Adrenal gland (tissue), 19 donors: Measurements from ENCODE around the gene SLC17A7. TPM values are rescaled to one million over a fixed set of nuclear protein-coding genes. Genes with fewer than 3 reads are reported as not detected.

Source experiments
- DNase-seq, 7 donors: peaks; one replicate each; pipeline ENCODE4 v3.0.0-alpha.2; 2019 to 2020
- H3K27ac ChIP-seq, 5 donors: fragments of 200-600 bp; sonication (generic) in 4 of 5; 1 replicate in 3 of 5; 2 replicates in 2 of 5; pipeline versions ENCODE4 v1.5.1 to v1.8.0; 2016 to 2020; ENCODE audit warnings: mild to moderate bottlenecking in 1 of 5
- H3K27me3 ChIP-seq: fragments of 200-600 bp; 2 replicates; pipeline ENCODE4 v1.8.0; 2021
- H3K36me3 ChIP-seq, 2 donors: fragments of 200-600 bp; replicated peaks in 1 of 2; 1 replicate in 1 of 2; 2 replicates in 1 of 2; pipeline versions ENCODE4 v1.5.1 to v1.8.0; 2018 to 2022
- H3K4me1 ChIP-seq, 2 donors: fragments of 200-600 bp; replicated peaks in 1 of 2; 1 replicate in 1 of 2; 2 replicates in 1 of 2; pipeline versions ENCODE4 v1.5.1 to v1.8.0; 2018 to 2021
- H3K4me3 ChIP-seq, 4 donors: fragments of 200-600 bp; sonication (generic) in 3 of 4; one replicate each; pipeline ENCODE4 v1.5.1; 2016 to 2018
- H3K9me3 ChIP-seq, 3 donors: fragments of 200-600 bp; sonication (generic) in 1 of 3; replicated peaks in 1 of 3; 1 replicate in 2 of 3; 2 replicates in 1 of 3; pipeline versions ENCODE4 v1.5.1 to v1.8.0; 2016 to 2021
- CTCF ChIP-seq, 6 experiments: fragments of 450-650 bp in 4 of 6; fragments of 200-600 bp in 2 of 6; sonication (generic) in 1 of 6; IDR thresholded peaks; 1 replicate in 5 of 6; 2 replicates in 1 of 6; pipeline versions ENCODE4 v1.5.1 to v1.8.0; 2016 to 2021; ENCODE audit warnings: antibody characterized with exemption in 6 of 6, mild to moderate bottlenecking in 2 of 6, moderate library complexity in 1 of 6
- POLR2A ChIP-seq, 2 donors: fragments of 450-650 bp; IDR thresholded peaks; one replicate each; pipeline ENCODE4 v1.6.1; 2017; ENCODE audit warnings: antibody characterized with exemption in 2 of 2, mild to moderate bottlenecking in 2 of 2, moderate library complexity in 1 of 2
- WGBS, 4 donors: extraction: QIAGEN DNeasy Blood & Tissue Kit in 2 of 4; methylation state at CpG; one replicate each; pipeline versions ENCODE4 v1.1.5 to v1.1.7; 2013 to 2017; 5-methylcytosine and 5-hydroxymethylcytosine counted together
- intact Hi-C, 2 donors: fragments of 100-400 bp; cut with DNase I; formaldehyde crosslinking; loops; one replicate each; pipeline versions ENCODE4 v1.14.1 to v1.15.0; 2022 to 2023
- long read RNA-seq, 10 donors: library from polyadenylated mRNA in 3 of 10; unstranded in 2 of 10; stranded (forward) in 1 of 10; transcript quantifications; one replicate each; pipeline ENCODE4 v2.0.0 and lab custom pipeline, GENCODE V29; 2021 to 2026
- polyA plus RNA-seq, 3 donors: library from polyadenylated mRNA; stranded (reverse); fragments of 200-250 nt in 2 of 3; fragments of 350-450 nt in 1 of 3; fragmentation: Illumina TruSeq in 1 of 3; extraction: RNeasy Lipid Tissue Mini Kit (QIAGEN cat#74804) in 1 of 3; gene quantifications; one replicate each; pipeline ENCODE4 v1.2.3, GENCODE V29; 2013 to 2014
- total RNA-seq, 9 donors: library from RNA; depleted of rRNA in 4 of 9; stranded (reverse); fragments of >200 nt in 4 of 9; fragments of 120-200 nt in 1 of 9; fragmentation: NEBNext Ultra II Directional in 1 of 9; extraction: Animal tissue kit (Norgen Biotek cat#: 25700) in 1 of 9; gene quantifications; one replicate each; pipeline versions ENCODE4 v1.1.0 to v1.2.4, GENCODE V29; 2013 to 2023
- donor health status: healthy with polysubstance abuse.
- donor health status: Bipolar disorder and iron deficiency.
- donor health status: DM: yes; HTN: yes; CAD: no.
- donor health status: DM: no; HTN: no; CAD: no.
- donor health status: DM: no; HTN: no; CAD: no.
- donor health status: DM: yes; HTN: yes; CAD: no.

SLC17A7 gene
- 1 to 10 TPM in 5 of 9 donors, under 1 TPM in 4; 0.06 to 9.6 (median 1.3) TPM for total RNA-seq
- polyA plus RNA-seq: 1 to 10 TPM in 2 of 3 donors, under 1 TPM in 1; 0.18 to 1.9 (median 1.0) TPM
- long read RNA-seq, donor 1, partial matches to known transcripts: 3,464 of 3,529 reads
- long read RNA-seq, donor 1, other reads (novel, unspliced or antisense): 65 of 3,529 reads
- long read RNA-seq, donor 2: 0 reads
- long read RNA-seq, donor 3, partial matches to known transcripts: 2,616 of 2,655 reads
- long read RNA-seq, donor 3, other reads (novel, unspliced or antisense): 39 of 2,655 reads
- long read RNA-seq, donor 4: 0 reads
- long read RNA-seq, donor 5, partial matches to known transcripts: 0 of 4 reads
- long read RNA-seq, donor 5, other reads (novel, unspliced or antisense): 1 of 4 reads
- long read RNA-seq, donor 6: 0 reads
- long read RNA-seq, donor 7, partial matches to known transcripts: 617 of 651 reads
- long read RNA-seq, donor 7, other reads (novel, unspliced or antisense): 34 of 651 reads
- long read RNA-seq, donor 8, partial matches to known transcripts: 116 of 156 reads
- long read RNA-seq, donor 8, other reads (novel, unspliced or antisense): 40 of 156 reads
- long read RNA-seq, donor 9: 0 reads
- long read RNA-seq, donor 10, partial matches to known transcripts: 387 of 991 reads
- long read RNA-seq, donor 10, other reads (novel, unspliced or antisense): 604 of 991 reads

GRCh38 chr19:49441210-49441959 is at the start of gene SLC17A7:
Gene SLC17A7, minus strand, starts transcription at chr19:49441527. Its CDS starts 148 bp downstream, at chr19:49441379.
- H3K27ac ChIP-seq: peak within 1 kb of the TSS in 1 of 5 donors; percentile 90
- H3K4me1 ChIP-seq: no peaks in the 10 kb centered on the region
- peaks cover 16% of the 10 kb centered on the region for H3K27me3 ChIP-seq
- intact Hi-C loops: loop anchor here in 1 of 2 donors (5.0 kb wide), 1 partner anchor 214 kb away; no protein-coding TSS in a partner anchor
- 5 to 15% (median 6%) methylated on average over 12 to 55 of the region's 56 CpGs for WGBS, 4 donors
- H3K9me3 ChIP-seq: no peaks in the 10 kb centered on the region
- peak within 1 kb of the TSS in 1 of 4 donors; percentile 65 for H3K4me3 ChIP-seq
- H3K36me3 ChIP-seq: no peaks in the 10 kb centered on the region
- DNase-seq: peak in 1 of 7 donors; percentile 49
- TF ChIP-seq CTCF (IDR thresholded peaks at IDR 0.05) (no peak), POLR2A (IDR thresholded peaks at IDR 0.05) (no peak)

GRCh38 chr19:49490287-49491029 is 49.1 kb upstream of the SLC17A7 start:
- H3K27ac ChIP-seq: peak overlapping the region in 4 of 5 donors; percentile 18 to 92 (median 88)
- H3K4me3 ChIP-seq: peak overlapping the region in 1 of 4 donors; percentile 15
- intact Hi-C loops: no loop called here
- H3K9me3 ChIP-seq: no peaks in the 10 kb centered on the region
- WGBS, 4 donors: 69 to 87% (median 77%) methylated on average over 10 to 27 of the region's 27 CpGs
- H3K27me3 ChIP-seq: no peaks in the 10 kb centered on the region
- TF ChIP-seq CTCF (IDR thresholded peaks at IDR 0.05) (no peak), POLR2A (IDR thresholded peaks at IDR 0.05) (no peak)
- H3K4me1 ChIP-seq: peaks cover 14 to 27% of the 10 kb centered on the region in 2 donors
- DNase-seq: no peak
- H3K36me3 ChIP-seq: peaks cover 0 to 41% of the 10 kb centered on the region in 2 donors

- DNase-seq: peak in 5 of 7 donors; percentile 49 to 66 (median 56)
- no peaks in the 10 kb centered on the region for H3K9me3 ChIP-seq
- no peaks in the 10 kb centered on the region for H3K27me3 ChIP-seq
- H3K27ac ChIP-seq: peak overlapping the region in 4 of 5 donors; percentile 18 to 92 (median 88)
- H3K36me3 ChIP-seq: peaks cover 0 to 41% of the 10 kb centered on the region in 2 donors
- H3K4me3 ChIP-seq: peak overlapping the region in 1 of 4 donors; percentile 85
- WGBS, 4 donors: 33 to 47% (median 41%) methylated on average over 11 to 15 of the region's 15 CpGs
- peaks cover 14 to 27% of the 10 kb centered on the region in 2 donors for H3K4me1 ChIP-seq
- TF ChIP-seq POLR2A (IDR thresholded peaks at IDR 0.05) (no peak), CTCF (IDR thresholded peaks at IDR 0.05) (peak in 3 of 6 experiments; percentile 22 to 40 (median 24))
- intact Hi-C loops: no loop called here
Observed at GRCh38 chr19:49489601-49490167, 48.4 kb upstream of the SLC17A7 start.
